ENCODE measurements around the gene SREK1IP1.

The SREK1IP1 gene

DNA sequence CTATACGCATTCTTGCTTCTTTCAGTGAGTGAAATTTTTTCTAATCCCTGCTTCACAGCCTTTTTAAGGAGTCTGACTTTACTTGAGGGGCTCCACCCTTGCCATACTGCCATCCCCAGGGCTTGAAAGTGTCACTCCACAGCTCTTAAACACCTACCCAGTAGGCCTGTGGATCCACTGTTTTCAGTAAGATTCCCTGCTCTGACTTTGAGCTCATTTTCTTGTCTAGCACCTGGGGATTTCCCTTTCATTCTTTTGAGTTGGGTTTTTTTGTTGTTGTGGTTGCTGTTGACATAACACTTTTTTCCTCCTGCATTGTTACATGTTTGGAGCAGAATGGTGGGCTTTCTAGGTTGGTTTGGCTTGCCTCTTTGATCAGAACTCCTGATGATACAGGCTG lies 23.6 kb downstream of the SREK1IP1 start:
- no peaks in the 10 kb centered on the region for H3K9me3 ChIP-seq (ENCODE audit: insufficient read depth, low read length)
- peaks cover 3% of the 10 kb centered on the region for H3K36me3 ChIP-seq (replicated peaks; ENCODE audit: low read depth, low read length)
- no peak overlapping the region for H3K9ac ChIP-seq (ENCODE audit: low read length)
- H4K20me1 ChIP-seq (ENCODE audit: insufficient read depth, low read length) = no peaks in the 10 kb centered on the region
- no peak overlapping the region for H3K27ac ChIP-seq (ENCODE audit: low read length)
- H3K4me1 ChIP-seq (ENCODE audit: low read length) = no peaks in the 10 kb centered on the region
- H3K27me3 ChIP-seq (ENCODE audit: low read depth, low read length) = no peaks in the 10 kb centered on the region
- TF ChIP-seq EZH2phosphoT487 (IDR thresholded peaks at IDR 0.05; ENCODE audit: low read depth) = no peak
- TF ChIP-seq, protein P1, sequence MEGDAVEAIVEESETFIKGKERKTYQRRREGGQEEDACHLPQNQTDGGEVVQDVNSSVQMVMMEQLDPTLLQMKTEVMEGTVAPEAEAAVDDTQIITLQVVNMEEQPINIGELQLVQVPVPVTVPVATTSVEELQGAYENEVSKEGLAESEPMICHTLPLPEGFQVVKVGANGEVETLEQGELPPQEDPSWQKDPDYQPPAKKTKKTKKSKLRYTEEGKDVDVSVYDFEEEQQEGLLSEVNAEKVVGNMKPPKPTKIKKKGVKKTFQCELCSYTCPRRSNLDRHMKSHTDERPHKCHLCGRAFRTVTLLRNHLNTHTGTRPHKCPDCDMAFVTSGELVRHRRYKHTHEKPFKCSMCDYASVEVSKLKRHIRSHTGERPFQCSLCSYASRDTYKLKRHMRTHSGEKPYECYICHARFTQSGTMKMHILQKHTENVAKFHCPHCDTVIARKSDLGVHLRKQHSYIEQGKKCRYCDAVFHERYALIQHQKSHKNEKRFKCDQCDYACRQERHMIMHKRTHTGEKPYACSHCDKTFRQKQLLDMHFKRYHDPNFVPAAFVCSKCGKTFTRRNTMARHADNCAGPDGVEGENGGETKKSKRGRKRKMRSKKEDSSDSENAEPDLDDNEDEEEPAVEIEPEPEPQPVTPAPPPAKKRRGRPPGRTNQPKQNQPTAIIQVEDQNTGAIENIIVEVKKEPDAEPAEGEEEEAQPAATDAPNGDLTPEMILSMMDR (IDR thresholded peaks at IDR 0.05; ENCODE audit: low read depth, low read length) = no peak
- H2AFZ ChIP-seq (ENCODE audit: low read depth, low read length) = no peak overlapping the region
- H3K4me3 ChIP-seq (ENCODE audit: low read length) = no peak overlapping the region
- H3K79me2 ChIP-seq (ENCODE audit: low read length) = no peaks in the 10 kb centered on the region
- H3K4me2 ChIP-seq (ENCODE audit: low read length) = no peak overlapping the region

DNA sequence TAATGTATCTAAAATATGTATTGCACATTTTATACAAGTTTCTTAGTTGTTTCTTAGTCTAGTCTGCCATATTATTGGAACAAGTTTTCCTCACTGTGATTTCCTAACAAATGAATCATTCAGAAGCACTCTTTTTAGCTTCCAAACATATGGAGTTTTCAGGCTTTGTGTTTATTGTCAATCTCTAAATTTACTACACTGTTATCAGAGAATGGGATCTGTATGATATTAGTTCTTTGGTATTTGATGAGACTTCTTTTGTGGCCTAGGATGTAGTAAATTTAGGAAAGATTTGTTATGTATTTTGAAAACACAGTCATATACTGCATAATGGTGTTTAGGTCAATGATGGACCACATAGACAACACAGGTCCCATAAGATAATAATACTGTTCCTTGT lies 25.7 kb downstream of the SREK1IP1 start:
- TF ChIP-seq EZH2phosphoT487 (IDR thresholded peaks at IDR 0.05; ENCODE audit: low read depth) = no peak
- TF ChIP-seq, protein P1 (IDR thresholded peaks at IDR 0.05; ENCODE audit: low read depth, low read length) = no peak
- Histone ChIP-seq H4K20me1 (ENCODE audit: insufficient read depth, low read length) (no peaks in the 10 kb centered on the region), H3K27ac (ENCODE audit: low read length) (no peak overlapping the region)

DNA sequence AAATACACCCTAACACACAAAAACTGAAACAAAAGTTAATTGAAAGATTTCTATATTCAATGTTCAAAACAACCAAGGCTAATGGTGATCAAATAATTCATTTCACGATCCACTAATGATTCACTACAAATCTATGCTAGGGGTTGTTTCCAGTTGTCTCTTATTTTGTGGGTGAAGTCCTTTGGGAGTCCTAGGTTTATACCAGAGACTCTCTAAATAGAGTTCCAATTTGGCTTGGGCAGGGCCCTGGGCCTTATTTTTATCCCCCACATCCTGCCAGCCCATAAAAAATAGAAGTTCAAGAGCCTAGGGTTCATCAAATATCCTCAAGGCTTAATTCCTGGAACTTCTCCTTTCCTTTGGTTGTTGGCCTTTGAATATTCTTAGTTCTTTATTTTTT lies 26.1 kb downstream of the SREK1IP1 start:
- Histone ChIP-seq H3K4me1 (ENCODE audit: low read length) (no peaks in the 10 kb centered on the region), H3K4me3 (ENCODE audit: low read length) (no peak overlapping the region), H2AFZ (ENCODE audit: low read depth, low read length) (no peak overlapping the region), H3K4me2 (ENCODE audit: low read length) (no peak overlapping the region), H4K20me1 (ENCODE audit: insufficient read depth, low read length) (no peaks in the 10 kb centered on the region), H3K27me3 (ENCODE audit: low read depth, low read length) (no peaks in the 10 kb centered on the region), H3K36me3 (replicated peaks; ENCODE audit: low read depth, low read length) (peaks cover 9% of the 10 kb centered on the region), H3K9me3 (ENCODE audit: insufficient read depth, low read length) (no peaks in the 10 kb centered on the region), H3K79me2 (ENCODE audit: low read length) (no peaks in the 10 kb centered on the region), H3K9ac (ENCODE audit: low read length) (no peak overlapping the region), H3K27ac (ENCODE audit: low read length) (no peak overlapping the region)
- no peak for TF ChIP-seq EZH2phosphoT487 (IDR thresholded peaks at IDR 0.05; ENCODE audit: low read depth)
- TF ChIP-seq, protein P1 (IDR thresholded peaks at IDR 0.05; ENCODE audit: low read depth, low read length) = no peak

More for the DNA sequence above, 25.7 kb downstream of the SREK1IP1 start:
- Histone ChIP-seq H3K9ac (ENCODE audit: low read length) (no peak overlapping the region), H2AFZ (ENCODE audit: low read depth, low read length) (no peak overlapping the region), H3K79me2 (ENCODE audit: low read length) (no peaks in the 10 kb centered on the region), H3K4me3 (ENCODE audit: low read length) (no peak overlapping the region), H3K4me1 (ENCODE audit: low read length) (no peaks in the 10 kb centered on the region), H3K4me2 (ENCODE audit: low read length) (no peak overlapping the region), H3K36me3 (replicated peaks; ENCODE audit: low read depth, low read length) (peaks cover 9% of the 10 kb centered on the region), H3K9me3 (ENCODE audit: insufficient read depth, low read length) (no peaks in the 10 kb centered on the region), H3K27me3 (ENCODE audit: low read depth, low read length) (no peaks in the 10 kb centered on the region)

- Histone ChIP-seq H4K20me1 (ENCODE audit: insufficient read depth, low read length) (no peaks in the 10 kb centered on the region), H3K4me2 (ENCODE audit: low read length) (no peak overlapping the region), H3K79me2 (ENCODE audit: low read length) (no peaks in the 10 kb centered on the region), H3K9ac (ENCODE audit: low read length) (no peak overlapping the region), H3K27ac (ENCODE audit: low read length) (no peak overlapping the region), H2AFZ (ENCODE audit: low read depth, low read length) (no peak overlapping the region), H3K9me3 (ENCODE audit: insufficient read depth, low read length) (no peaks in the 10 kb centered on the region), H3K36me3 (replicated peaks; ENCODE audit: low read depth, low read length) (no peaks in the 10 kb centered on the region), H3K4me3 (ENCODE audit: low read length) (no peak overlapping the region), H3K4me1 (ENCODE audit: low read length) (no peaks in the 10 kb centered on the region), H3K27me3 (ENCODE audit: low read depth, low read length) (no peaks in the 10 kb centered on the region)
- TF ChIP-seq, protein P1 (IDR thresholded peaks at IDR 0.05; ENCODE audit: low read depth, low read length) = no peak
- TF ChIP-seq EZH2phosphoT487 (IDR thresholded peaks at IDR 0.05; ENCODE audit: low read depth) = no peak
Observed at GRCh38 chr5:64727150-64727549, 41.3 kb downstream of the SREK1IP1 start.
